IPS DF 19.7 (cell line): ENCODE data around the gene FGF1.

Experiments
- DNase-seq: peaks from one replicate; pipeline ENCODE4 v3.0.0-alpha.2; 2013; ENCODE audit warnings: low read depth, low spot score

FGF1 gene

DNA sequence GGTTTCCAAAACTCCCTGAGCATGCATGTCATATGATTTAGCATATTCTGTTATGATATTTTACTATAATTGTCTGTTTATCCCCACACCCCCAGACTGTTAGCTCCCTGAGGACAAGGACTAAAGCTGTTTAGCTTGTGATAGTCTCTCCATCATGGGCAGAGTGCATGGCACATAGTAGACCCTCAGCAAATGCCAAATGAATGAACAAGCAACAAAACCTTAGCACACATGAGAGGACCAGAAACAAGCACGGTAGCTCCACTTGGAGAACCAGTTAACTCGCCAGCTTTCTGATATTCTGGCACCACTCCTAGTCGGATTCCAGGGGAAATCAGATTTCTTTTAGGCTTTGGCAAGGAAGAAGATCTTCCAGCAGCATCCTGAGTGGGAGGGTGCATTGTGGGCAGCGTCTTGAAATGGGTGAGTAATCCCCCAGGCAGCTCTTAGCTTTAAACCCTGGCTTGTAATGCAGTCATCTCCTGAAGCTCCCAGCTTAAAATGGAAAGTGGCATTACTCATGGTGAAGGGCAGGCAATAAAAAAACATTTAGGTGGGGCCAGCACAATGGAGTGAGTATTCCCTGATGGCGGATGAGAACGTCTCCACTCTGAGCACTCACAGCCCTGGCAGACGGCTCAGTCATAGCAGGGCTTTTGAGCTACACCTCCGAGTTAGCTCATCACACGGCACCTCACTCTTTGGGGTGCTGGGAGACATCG lies 41.1 kb downstream of the FGF1 start:
- DNase-seq: no peak

GRCh38 chr5:142644127-142644526 lies 41.8 kb downstream of the FGF1 start:
- DNase-seq: no peak

DNA sequence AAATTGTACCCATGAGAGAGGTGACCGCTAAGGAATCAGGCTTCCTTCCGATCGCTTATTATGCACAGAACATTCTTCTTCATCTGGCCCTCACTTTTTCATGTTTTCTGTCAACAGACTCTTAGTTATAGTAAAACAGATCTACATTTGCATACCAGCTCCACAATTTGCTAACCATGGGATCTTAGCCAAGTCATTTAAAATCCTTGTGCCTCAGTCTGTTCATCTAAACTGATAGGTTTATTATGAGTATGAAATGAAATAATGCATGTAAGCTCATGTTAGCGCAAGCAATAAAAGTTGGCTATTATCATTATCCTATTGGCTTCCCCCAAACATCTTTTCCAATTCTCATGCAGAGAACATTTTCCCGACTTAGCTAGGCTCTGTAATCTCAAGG lies 42.3 kb downstream of the FGF1 start:
- DNase-seq: no peak

- DNase-seq: no peak
Measured at GRCh38 chr5:142642427-142642826, 43.5 kb downstream of the FGF1 start.

GRCh38 chr5:142641711-142642110 lies 44.2 kb downstream of the FGF1 start:
- no peak for DNase-seq

- no peak for DNase-seq
Measured at GRCh38 chr5:142640316-142641005, 45.4 kb downstream of the FGF1 start.

DNA sequence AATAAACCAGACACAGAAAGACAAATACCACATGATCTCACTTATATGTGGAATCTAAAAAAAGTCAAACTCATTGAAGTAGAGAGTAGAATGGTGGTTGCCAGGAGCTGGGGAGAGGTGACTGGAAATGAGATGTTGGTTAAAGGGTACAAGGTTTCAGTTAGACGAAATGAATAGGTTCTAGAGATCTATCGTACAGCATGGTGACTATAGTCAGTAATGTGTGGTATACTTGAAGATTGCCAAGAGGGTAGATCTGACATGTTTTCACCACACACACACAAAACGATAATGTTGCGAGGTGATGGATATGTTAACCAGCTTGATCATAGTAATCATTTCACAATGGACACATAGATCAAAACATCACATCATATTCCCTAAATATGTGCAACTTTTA lies 46.4 kb downstream of the FGF1 start:
- DNase-seq: no peak

GRCh38 chr5:142637871-142638270 lies 48.0 kb downstream of the FGF1 start:
- DNase-seq: no peak

GRCh38 chr5:142636698-142637324 lies 49.1 kb downstream of the FGF1 start:
- DNase-seq: no peak

GRCh38 chr5:142636093-142636492 lies 49.8 kb downstream of the FGF1 start:
- DNase-seq: no peak

DNA sequence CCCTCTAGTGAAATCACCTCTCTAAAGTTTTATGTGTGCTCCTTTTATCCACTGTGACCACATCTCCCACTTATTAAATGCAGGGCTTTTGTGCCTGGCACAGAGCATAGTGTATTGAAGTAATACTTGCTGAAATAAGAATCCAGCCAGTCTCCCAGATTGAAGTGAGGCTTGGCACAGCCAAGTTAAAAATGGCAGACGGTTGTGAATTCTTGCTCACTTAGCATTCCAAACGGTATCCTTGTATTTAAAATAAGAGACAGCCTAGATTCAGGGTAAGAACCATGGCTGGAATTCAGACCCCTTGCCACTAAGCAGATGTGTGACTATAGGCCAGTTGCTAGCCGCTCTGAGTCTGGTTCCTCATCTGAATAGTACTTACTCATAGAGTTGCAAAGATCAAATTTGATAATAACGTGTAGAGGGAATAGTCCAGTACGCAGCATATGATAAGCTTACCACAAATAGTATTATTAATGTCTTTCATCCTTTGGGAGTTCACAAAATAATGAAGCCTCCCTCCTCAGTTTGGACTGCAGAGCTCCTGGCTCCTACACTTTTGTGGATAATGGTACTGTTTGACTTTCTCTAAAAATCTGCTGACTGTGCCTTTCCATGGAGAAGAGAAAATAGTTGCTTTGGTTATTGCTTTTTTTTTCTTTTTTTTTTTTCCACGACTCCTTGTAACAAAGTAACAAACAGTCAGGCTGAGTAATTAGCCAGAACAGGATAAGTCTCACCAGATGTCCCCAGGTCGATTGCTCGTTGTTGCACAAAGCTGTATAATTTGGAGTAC lies 51.5 kb downstream of the FGF1 start:
- no peak for DNase-seq

DNA sequence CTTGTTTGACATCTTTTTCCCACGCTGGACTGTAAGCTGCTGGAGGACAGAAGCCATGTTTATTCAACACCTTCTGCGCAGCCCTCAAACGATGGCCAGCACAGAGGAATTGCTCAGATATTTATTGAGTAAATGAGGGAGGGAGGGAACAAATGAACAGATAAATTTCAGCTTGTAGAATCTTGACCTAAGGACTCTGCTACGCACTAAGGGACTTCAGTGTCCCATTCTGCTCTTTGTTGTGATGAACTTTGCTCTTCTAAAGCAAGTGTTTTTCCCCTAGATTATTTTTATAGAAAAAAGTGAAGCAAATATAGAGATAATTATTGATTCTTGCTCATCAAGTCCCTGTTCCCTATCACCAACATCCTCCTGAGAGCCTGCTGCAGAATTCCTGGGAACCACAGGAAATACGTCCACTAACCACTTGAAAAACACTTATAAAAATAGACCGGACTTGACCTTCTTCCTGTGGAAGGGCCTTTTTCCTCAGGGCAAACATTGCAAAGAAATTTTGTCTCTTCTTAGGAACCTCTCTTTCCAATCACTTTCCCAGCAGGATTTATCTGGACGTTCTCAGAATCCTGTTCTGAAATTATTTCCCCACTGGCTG lies 54.9 kb downstream of the FGF1 start:
- no peak for DNase-seq

DNA sequence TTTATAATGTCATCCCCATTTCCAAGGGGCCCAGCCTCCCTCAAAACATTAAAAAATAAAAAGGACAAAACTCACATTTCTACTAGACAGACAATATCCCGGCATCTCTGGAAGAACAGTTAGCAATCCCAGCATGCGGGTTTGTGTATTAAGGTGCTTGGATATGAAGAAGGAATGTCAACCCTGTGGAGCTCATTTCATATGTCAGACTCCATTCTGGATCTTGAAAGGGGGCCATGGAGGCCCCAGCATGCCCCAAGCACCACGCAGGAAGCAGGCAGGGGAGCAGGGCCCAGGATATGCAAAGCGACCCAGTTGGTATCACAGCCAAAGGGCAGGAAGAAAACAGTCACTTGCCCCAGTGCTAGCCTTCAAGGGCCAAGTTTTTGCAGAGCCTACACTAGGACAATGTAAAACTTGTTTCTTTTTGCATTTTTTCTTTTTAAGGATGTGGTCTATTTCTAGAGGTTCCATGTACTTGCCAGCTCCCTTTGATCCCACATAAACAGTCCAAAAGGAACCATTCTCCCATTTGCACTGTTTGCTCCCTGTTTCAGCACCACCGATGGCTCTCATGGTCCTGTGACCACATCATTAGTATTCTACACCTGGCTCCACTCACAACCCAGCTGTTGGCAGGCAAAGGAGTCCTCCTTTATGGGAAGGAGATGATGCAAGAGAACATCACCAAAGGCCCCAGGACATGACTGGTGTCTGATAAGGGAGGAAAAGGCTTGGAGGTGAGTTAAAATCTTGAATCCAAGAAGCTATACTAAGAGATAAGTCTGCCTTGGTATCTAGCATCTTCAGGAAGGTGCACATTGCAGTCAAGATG lies 58.3 kb downstream of the FGF1 start:
- no peak for DNase-seq

DNA sequence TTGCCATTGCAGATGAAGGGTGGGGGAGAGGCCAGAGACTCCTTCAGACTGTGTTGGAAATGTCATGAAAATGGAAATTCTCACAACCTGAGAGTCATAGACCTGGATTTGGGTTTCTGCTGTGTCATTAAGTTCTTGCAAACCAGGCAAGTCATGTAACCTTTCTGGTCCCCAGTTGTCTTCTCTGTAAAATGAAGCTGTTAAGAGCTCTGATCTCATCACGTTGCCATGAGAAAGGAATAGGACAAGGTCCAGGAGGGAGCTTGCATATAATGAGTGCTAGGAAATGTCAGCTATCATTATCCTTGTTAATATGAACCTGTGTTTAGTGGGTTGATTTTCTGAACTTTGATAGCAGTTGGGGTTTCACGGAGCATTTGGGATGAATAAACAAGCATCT lies 59.1 kb downstream of the FGF1 start:
- DNase-seq: no peak

DNA sequence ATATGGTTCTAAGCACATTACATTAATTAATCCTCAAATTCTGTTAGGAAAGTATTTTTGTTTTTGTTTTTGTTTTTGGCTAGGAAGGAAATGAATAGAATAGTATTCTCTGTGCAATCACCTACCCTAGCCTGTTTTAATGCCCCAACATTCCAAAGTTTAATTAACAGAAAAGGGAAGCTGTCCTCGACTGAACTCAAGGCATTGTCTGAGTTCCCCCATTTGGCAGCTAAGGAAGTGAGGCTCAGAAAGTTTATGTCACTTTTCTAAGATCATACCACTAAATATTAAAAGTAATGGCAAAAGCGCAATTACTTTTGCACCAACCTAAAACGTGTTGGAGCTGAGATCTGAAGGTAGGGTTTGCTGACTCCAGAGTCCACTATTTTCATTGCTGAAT lies 59.8 kb downstream of the FGF1 start:
- DNase-seq: no peak

DNA sequence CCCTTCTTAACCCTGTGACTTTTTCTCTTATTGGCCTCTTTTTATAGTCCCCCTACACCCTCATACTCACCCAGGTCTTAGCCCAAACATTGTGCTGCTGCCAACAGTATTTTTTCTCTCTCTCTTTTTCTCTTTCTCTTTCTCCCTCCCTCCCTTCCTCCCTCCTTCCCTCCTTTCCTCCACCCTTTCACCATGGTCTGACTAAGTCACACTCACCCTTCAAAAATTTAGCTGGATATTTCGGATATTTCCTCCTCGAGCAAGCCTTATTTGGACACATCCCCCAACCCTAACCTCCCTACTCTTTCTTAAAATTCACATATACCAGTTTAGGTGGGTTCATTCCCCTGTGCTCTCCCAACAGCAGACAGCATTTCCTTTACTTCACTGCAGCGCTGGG lies 64.7 kb downstream of the FGF1 start:
- no peak for DNase-seq

DNA sequence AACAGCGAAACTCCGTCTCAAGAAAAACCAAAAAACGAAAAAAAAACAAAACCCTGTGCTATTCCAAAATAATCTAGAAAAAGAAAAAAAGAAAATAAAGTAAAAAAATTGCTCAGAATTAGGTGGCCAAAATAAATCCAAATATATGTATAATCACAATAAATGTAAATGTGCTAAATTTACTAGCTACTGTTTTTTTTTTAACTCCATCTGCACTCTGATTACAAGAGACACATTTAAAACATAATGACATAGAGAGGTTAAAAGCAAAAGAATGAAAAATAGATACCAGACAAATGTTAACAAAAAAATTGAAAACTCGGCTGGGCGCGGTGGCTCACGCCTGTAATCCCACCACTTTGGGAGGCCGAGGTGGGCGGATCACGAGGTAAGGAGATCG lies 66.1 kb downstream of the FGF1 start:
- DNase-seq: no peak

DNA sequence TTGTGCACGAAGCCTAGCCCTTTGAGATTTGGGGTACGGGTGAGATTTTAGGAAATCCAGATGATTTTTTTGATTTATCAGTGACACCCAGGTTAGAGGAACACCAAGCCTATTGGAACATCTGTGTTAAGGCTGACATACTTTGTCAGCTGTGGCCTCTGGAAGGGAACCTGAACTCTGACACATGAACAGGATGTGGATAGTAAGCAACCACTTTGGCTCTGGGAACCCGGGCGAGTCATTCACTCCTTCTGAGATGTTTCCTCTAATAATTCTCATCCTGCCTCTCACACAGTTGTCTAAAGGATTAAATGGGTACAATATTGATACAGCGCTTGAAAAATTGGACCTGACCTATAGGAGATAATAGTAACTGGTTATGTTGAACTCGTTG lies 67.8 kb downstream of the FGF1 start:
- no peak for DNase-seq

DNA sequence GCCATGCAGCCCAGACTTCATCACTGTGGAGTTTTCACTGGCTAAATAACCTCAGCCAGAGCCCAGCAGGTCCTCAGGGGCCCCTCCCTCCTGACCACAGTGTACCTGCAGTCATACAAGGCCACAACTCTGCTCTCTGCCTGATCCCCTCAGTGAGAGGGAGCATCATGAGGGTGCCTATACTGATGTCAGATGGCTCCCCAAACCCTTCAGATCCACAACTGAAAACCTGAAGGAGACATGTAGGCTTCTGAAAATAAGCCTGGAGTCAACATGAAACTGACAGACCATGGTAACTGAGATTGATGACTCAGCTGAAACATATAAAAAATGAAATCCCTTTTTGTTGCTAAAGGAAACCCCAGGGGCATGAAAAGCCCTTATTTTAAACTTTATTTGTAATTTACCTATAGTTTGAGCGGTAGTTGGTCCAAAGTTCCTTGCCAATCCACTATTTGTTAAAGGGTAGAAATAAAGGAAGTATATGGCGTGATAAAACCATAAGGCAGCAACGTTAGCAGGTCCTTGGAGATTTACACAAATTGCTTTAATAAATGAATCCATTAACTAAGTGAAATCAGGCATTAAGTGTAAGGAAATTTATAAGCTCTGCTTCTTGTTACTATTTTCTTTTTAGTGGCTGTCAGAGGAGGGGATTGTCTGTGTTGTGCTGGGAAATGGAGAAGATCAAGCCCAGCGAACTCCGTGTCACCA lies 68.3 kb downstream of the FGF1 start:
- no peak for DNase-seq

- no peak for DNase-seq
Measured at GRCh38 chr5:142615948-142616347, 69.9 kb downstream of the FGF1 start.
